Neural crest cell (in vitro differentiated cells): ENCODE measurements around the gene PRKAG2. TPM values are rescaled to one million over a fixed set of nuclear protein-coding genes. Genes with fewer than 3 reads are reported as not detected.
A peak's percentile ranks its signal among the peaks of the same experiment; 100 is the strongest.

ENCODE experiments used
- DNase-seq: peaks from one replicate; pipeline ENCODE4 v3.0.0; 2021; ENCODE audit warnings: low read depth, mixed read lengths, low spot score
- H3K27ac Mint-ChIP-seq: one replicate; pipeline ENCODE4 v1.8.0; 2021; ENCODE audit warnings: mild to moderate bottlenecking, mixed read lengths; ENCODE audit not compliant: unreplicated experiment
- H3K27me3 Mint-ChIP-seq: 2 replicates; pipeline ENCODE4 v1.8.0; 2021; ENCODE audit warnings: low read depth, mild to moderate bottlenecking, mixed read lengths
- H3K36me3 Mint-ChIP-seq: 2 replicates; pipeline ENCODE4 v1.8.0; 2021; ENCODE audit warnings: low read depth, mild to moderate bottlenecking, mixed read lengths
- H3K4me1 Mint-ChIP-seq: 2 replicates; pipeline ENCODE4 v1.8.0; 2021; ENCODE audit warnings: mixed read lengths
- H3K4me3 Mint-ChIP-seq: one replicate; pipeline ENCODE4 v1.8.0; 2021; ENCODE audit warnings: mild to moderate bottlenecking, mixed read lengths
- H3K9me3 Mint-ChIP-seq: 2 replicates; pipeline ENCODE4 v1.8.0; 2021; ENCODE audit warnings: mixed read lengths
- total RNA-seq: library from RNA; stranded (reverse); gene quantifications from 2 replicates; pipeline ENCODE4 v1.2.1, GENCODE V29; 2021
- TF ChIP-seq, protein P1 (sequence below): fragments of 200-600 bp; sonication (generic); conservative IDR thresholded peaks from 2 replicates; pipeline ENCODE4 v1.5.0; 2021; ENCODE audit warnings: antibody characterized with exemption, mild to moderate bottlenecking

The PRKAG2 gene
- total RNA-seq, 1 donor from 2014 or later: 12.5 TPM

DNA sequence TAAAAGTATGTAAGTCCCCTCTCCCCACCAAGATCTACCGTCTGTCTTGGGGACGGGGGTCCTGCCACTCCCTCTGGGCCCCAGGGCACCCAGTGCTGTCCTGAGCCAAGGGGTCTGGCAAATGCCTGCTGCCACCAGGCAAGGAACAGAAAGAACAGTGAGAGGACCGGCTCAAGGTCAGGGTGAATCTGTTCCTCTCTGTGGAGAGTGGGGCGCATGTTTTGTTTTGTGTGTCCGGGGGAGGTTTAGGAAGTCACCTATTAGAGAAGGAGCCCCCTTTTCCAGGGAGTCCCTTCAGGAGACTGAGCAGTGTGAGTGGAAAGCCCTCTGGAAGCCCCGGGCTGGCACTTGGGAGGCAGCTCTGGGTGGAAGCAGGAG, 198.7 kb downstream of the PRKAG2 start:
- Mint-ChIP-seq H3K27ac (peak overlapping the region; percentile 24), H3K27me3 (no peaks in the 10 kb centered on the region), H3K36me3 (no peaks in the 10 kb centered on the region)

DNA sequence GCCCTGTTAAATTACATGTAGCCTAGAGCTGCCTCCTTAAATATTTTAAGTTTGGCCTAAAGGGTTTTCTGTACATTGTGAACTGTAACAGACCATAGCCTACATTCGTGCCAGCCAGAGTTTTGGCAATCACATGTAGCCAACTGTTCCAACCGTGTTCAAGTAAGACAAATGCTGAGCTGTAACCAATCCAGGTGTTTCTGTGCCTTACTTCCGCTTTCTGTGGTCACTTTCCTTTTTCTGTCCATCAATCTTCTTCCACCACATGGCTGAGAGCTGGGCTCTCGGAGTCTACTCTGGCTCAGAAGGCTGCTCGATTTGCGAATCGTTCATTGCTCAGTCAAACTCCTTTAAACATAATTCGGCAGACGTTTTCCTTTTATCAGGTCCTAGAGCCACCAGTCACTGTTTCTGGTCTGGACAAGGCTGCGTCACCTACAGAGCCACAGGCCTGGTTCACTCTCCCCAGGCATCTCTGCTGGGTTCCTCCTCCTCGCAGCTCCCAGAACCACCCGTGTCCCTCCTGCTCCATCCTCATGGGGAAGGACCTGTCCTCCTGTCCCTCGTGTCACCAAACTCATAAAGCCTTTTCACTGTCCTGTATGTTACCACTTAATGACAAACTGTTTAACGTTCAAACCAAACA, 199.2 kb downstream of the PRKAG2 start:
- Mint-ChIP-seq H3K27ac (peak overlapping the region; percentile 24), H3K36me3 (no peaks in the 10 kb centered on the region), H3K9me3 (no peaks in the 10 kb centered on the region), H3K4me1 (peaks cover 13% of the 10 kb centered on the region), H3K4me3 (no peak overlapping the region), H3K27me3 (no peaks in the 10 kb centered on the region)
- no peak for DNase-seq
- TF ChIP-seq, protein P1, sequence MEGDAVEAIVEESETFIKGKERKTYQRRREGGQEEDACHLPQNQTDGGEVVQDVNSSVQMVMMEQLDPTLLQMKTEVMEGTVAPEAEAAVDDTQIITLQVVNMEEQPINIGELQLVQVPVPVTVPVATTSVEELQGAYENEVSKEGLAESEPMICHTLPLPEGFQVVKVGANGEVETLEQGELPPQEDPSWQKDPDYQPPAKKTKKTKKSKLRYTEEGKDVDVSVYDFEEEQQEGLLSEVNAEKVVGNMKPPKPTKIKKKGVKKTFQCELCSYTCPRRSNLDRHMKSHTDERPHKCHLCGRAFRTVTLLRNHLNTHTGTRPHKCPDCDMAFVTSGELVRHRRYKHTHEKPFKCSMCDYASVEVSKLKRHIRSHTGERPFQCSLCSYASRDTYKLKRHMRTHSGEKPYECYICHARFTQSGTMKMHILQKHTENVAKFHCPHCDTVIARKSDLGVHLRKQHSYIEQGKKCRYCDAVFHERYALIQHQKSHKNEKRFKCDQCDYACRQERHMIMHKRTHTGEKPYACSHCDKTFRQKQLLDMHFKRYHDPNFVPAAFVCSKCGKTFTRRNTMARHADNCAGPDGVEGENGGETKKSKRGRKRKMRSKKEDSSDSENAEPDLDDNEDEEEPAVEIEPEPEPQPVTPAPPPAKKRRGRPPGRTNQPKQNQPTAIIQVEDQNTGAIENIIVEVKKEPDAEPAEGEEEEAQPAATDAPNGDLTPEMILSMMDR: no peak

More for the DNA sequence above, 198.7 kb downstream of the PRKAG2 start:
- Mint-ChIP-seq H3K4me1 (peaks cover 16% of the 10 kb centered on the region), H3K9me3 (no peaks in the 10 kb centered on the region), H3K4me3 (no peak overlapping the region)
- DNase-seq: no peak
- TF ChIP-seq, protein P1: no peak

- no peak for DNase-seq
- Mint-ChIP-seq H3K4me1 (peaks cover 12% of the 10 kb centered on the region), H3K4me3 (no peak overlapping the region), H3K27ac (no peak overlapping the region), H3K36me3 (no peaks in the 10 kb centered on the region), H3K27me3 (no peaks in the 10 kb centered on the region), H3K9me3 (no peaks in the 10 kb centered on the region)
- TF ChIP-seq, protein P1: no peak
Observed at GRCh38 chr7:151676759-151677158, 200.2 kb downstream of the PRKAG2 start.

- TF ChIP-seq, protein P1: no peak
- H3K4me1 Mint-ChIP-seq: peaks cover 5% of the 10 kb centered on the region
- no peak overlapping the region for H3K27ac Mint-ChIP-seq
- no peaks in the 10 kb centered on the region for H3K9me3 Mint-ChIP-seq
- no peaks in the 10 kb centered on the region for H3K36me3 Mint-ChIP-seq
- H3K4me3 Mint-ChIP-seq: no peak overlapping the region
- H3K27me3 Mint-ChIP-seq: no peaks in the 10 kb centered on the region
- DNase-seq: no peak
Observed at GRCh38 chr7:151675196-151675920, 201.6 kb downstream of the PRKAG2 start.

- H3K9me3 Mint-ChIP-seq: no peaks in the 10 kb centered on the region
Observed at GRCh38 chr7:151674161-151674920, 202.6 kb downstream of the PRKAG2 start.

More at GRCh38 chr7:151674161-151674920, 202.6 kb downstream of the PRKAG2 start:
- TF ChIP-seq, protein P1: no peak
- H3K27me3 Mint-ChIP-seq: no peaks in the 10 kb centered on the region
- DNase-seq: no peak
- no peaks in the 10 kb centered on the region for H3K36me3 Mint-ChIP-seq
- no peak overlapping the region for H3K27ac Mint-ChIP-seq
- no peak overlapping the region for H3K4me3 Mint-ChIP-seq
- peaks cover 5% of the 10 kb centered on the region for H3K4me1 Mint-ChIP-seq
